PC-9 (cell line): ENCODE measurements around the gene PARD6B. TPM values are rescaled to one million over a fixed set of nuclear protein-coding genes. Genes with fewer than 3 reads are reported as not detected.
A peak's percentile ranks its signal among the peaks of the same experiment; 100 is the strongest.

Experiments
- BruUV-seq: library from RNA; stranded (reverse); fragments of 400-500 nt; replicated peaks from 2 replicates; lab custom pipeline; 2021; lab: Mats Ljungman, UMichigan
- CTCF ChIA-PET: fragments of 300-600 bp; sonication (Branson Sonifier 250); formaldehyde crosslinking; loops from one replicate; lab custom pipeline; 2022; ENCODE audit warnings: antibody characterized with exemption; lab: Charles Lee
- POLR2A ChIA-PET: fragments of 300-600 bp; sonication (Branson Sonifier 250); formaldehyde crosslinking; loops from one replicate; lab custom pipeline; 2022; ENCODE audit warnings: antibody characterized with exemption; ENCODE audit not compliant: unreplicated experiment; lab: Charles Lee
- DNase-seq, 2 experiments: peaks; one replicate each; pipeline versions ENCODE4 v3.0.0 to v3.0.0-alpha.2; 2015 to 2022; ENCODE audit warnings: mixed read lengths in 1 of 2
- H2AFZ ChIP-seq: fragments of 200-600 bp; sonication (generic); 2 replicates; pipeline ENCODE4 v1.8.1; 2017; ENCODE audit warnings: antibody characterized with exemption
- H3F3A ChIP-seq: fragments of 200-600 bp; sonication (generic); 2 replicates; pipeline ENCODE4 v1.8.1; 2017; ENCODE audit warnings: antibody characterized with exemption, mild to moderate bottlenecking, low read depth; ENCODE audit not compliant: insufficient read depth
- H3K27ac ChIP-seq: fragments of 200-600 bp; sonication (generic); 2 replicates; pipeline ENCODE4 v1.6.1; 2016; ENCODE audit warnings: mixed run types
- H3K27me3 ChIP-seq: fragments of 200-600 bp; sonication (generic); 2 replicates; pipeline ENCODE4 v1.6.1; 2016; ENCODE audit warnings: low read depth, mixed run types; ENCODE audit not compliant: insufficient read depth
- H3K36me3 ChIP-seq: fragments of 200-600 bp; sonication (generic); 2 replicates; pipeline ENCODE4 v1.6.1; 2016; ENCODE audit warnings: low read depth, mixed run types
- H3K4me1 ChIP-seq: fragments of 200-600 bp; sonication (generic); replicated peaks from 2 replicates; pipeline ENCODE4 v1.6.1; 2016; ENCODE audit warnings: mixed run types; ENCODE audit not compliant: insufficient read depth
- H3K4me2 ChIP-seq: fragments of 200-600 bp; sonication (generic); 2 replicates; pipeline ENCODE4 v1.6.1; 2017; ENCODE audit warnings: mixed run types
- H3K4me3 ChIP-seq: fragments of 200-600 bp; sonication (generic); 2 replicates; pipeline ENCODE4 v1.6.1; 2016; ENCODE audit warnings: mixed run types
- H3K79me2 ChIP-seq: fragments of 200-600 bp; sonication (generic); 2 replicates; pipeline ENCODE4 v1.6.1; 2017; ENCODE audit warnings: low read depth, mixed run types
- H3K9me2 ChIP-seq: fragments of 200-600 bp; sonication (generic); 2 replicates; pipeline ENCODE4 v1.8.1; 2017; ENCODE audit warnings: mild to moderate bottlenecking; ENCODE audit not compliant: insufficient read depth
- H3K9me3 ChIP-seq: fragments of 200-600 bp; sonication (generic); 2 replicates; pipeline ENCODE4 v1.8.1; 2016; ENCODE audit warnings: low read depth; ENCODE audit not compliant: insufficient read depth
- H4K20me1 ChIP-seq: fragments of 200-600 bp; sonication (generic); 2 replicates; pipeline ENCODE4 v1.8.1; 2017; ENCODE audit not compliant: insufficient read depth
- CTCF ChIP-seq: fragments of 200-600 bp; sonication (generic); conservative IDR thresholded peaks from 2 replicates; pipeline ENCODE4 v1.6.1; 2017; ENCODE audit warnings: mixed run types, antibody characterized with exemption, mild to moderate bottlenecking, moderate library complexity
- EZH2 ChIP-seq: fragments of 200-600 bp; sonication (generic); IDR thresholded peaks from 2 replicates; pipeline ENCODE4 v1.8.0; 2017; ENCODE audit warnings: antibody characterized with exemption, low read depth
- intact Hi-C: fragments of 100-400 bp; cut with micrococcal nuclease; formaldehyde crosslinking; loops from one replicate; pipeline ENCODE4 v1.10.0; 2022; ENCODE audit not compliant: unreplicated experiment
- total RNA-seq: library from RNA; stranded (reverse); gene quantifications from 2 replicates; pipeline ENCODE4 v1.2.3, GENCODE V29; 2021

The PARD6B gene
- total RNA-seq, 1 experiment from 2014 or later: 52.2 TPM

GRCh38 chr20:50709636-50709973 is 21.8 kb upstream of the PARD6B start:
- no peak for DNase-seq
- ChIA-PET CTCF (interaction anchor here (0.6 to 0.7 kb wide), 4 partner anchors 9 to 110 kb away, joined by 3 to 8 read pairs (median 6); no protein-coding TSS in a partner anchor), POLR2A (interaction anchor here (0.7 kb wide), 1 partner anchor 20 kb away, joined by 3 read pairs; no protein-coding TSS in a partner anchor)
- Histone ChIP-seq H3K27ac (peak overlapping the region; percentile 92), H3K4me1 (peaks cover 70% of the 10 kb centered on the region), H3K4me3 (no peak overlapping the region), H3K79me2 (no peaks in the 10 kb centered on the region), H3F3A (peaks cover 40% of the 10 kb centered on the region), H4K20me1 (no peaks in the 10 kb centered on the region), H3K4me2 (peak overlapping the region; percentile 86; the same call in 1 of the 2 replicates), H3K9me2 (no peaks in the 10 kb centered on the region), H3K36me3 (no peaks in the 10 kb centered on the region), H3K27me3 (no peaks in the 10 kb centered on the region), H3K9me3 (no peaks in the 10 kb centered on the region), H2AFZ (no peak overlapping the region)
- no TSS peak for BruUV-seq
- TF ChIP-seq EZH2 (no peak), CTCF (no peak)
- intact Hi-C loops: no loop called here

GRCh38 chr20:50710492-50711063 is 20.8 kb upstream of the PARD6B start:
- DNase-seq: peak; percentile 66 to 95
- intact Hi-C loops: loop anchor here (1.0 to 10.0 kb wide), 4 partner anchors 15 to 54 kb away; no protein-coding TSS in a partner anchor
- POLR2A ChIA-PET: interaction anchor here (0.5 to 1.3 kb wide), 5 partner anchors 19 to 52 kb away, joined by 3 to 12 read pairs (median 5); partner anchors contain the start of gene PARD6B
- Histone ChIP-seq H3K9me2 (no peaks in the 10 kb centered on the region), H3K4me1 (peaks cover 73% of the 10 kb centered on the region), H3K36me3 (no peaks in the 10 kb centered on the region), H3K9me3 (no peaks in the 10 kb centered on the region), H3K4me3 (peak overlapping the region; percentile 40), H3F3A (peaks cover 50% of the 10 kb centered on the region), H2AFZ (peak overlapping the region; percentile 1; the same call in 1 of the 2 replicates), H3K27ac (peak overlapping the region; percentile 92), H3K27me3 (no peaks in the 10 kb centered on the region), H3K79me2 (no peaks in the 10 kb centered on the region), H4K20me1 (no peaks in the 10 kb centered on the region), H3K4me2 (peak overlapping the region; percentile 86)
- no TSS peak for BruUV-seq
- CTCF ChIA-PET: interaction anchor here (0.7 to 1.7 kb wide), 2 partner anchors 19 to 1014 kb away, joined by 3 to 6 read pairs; no protein-coding TSS in a partner anchor
- TF ChIP-seq EZH2 (no peak), CTCF (no peak)

GRCh38 chr20:50711113-50711825 is 20.1 kb upstream of the PARD6B start:
- Histone ChIP-seq H2AFZ (0 out of 2 replicates have a peak overlapping the region, but pooled peaks have one; percentile 1), H3K9me3 (no peaks in the 10 kb centered on the region), H3K4me3 (peak overlapping the region; percentile 40), H3K4me1 (peaks cover 79% of the 10 kb centered on the region), H3K9me2 (no peaks in the 10 kb centered on the region), H3F3A (peaks cover 57% of the 10 kb centered on the region), H3K27ac (peak overlapping the region; percentile 92), H3K36me3 (no peaks in the 10 kb centered on the region), H3K27me3 (no peaks in the 10 kb centered on the region), H4K20me1 (no peaks in the 10 kb centered on the region), H3K4me2 (peak overlapping the region; percentile 86), H3K79me2 (no peaks in the 10 kb centered on the region)
- intact Hi-C loops: loop anchor here (1.0 to 10.0 kb wide), 4 partner anchors 14 to 54 kb away; no protein-coding TSS in a partner anchor
- CTCF ChIA-PET: interaction anchor here (0.7 to 1.7 kb wide), 3 partner anchors 18 to 1014 kb away, joined by 3 to 6 read pairs (median 3); no protein-coding TSS in a partner anchor
- no TSS peak for BruUV-seq
- TF ChIP-seq CTCF (no peak), EZH2 (no peak)
- peak; percentile 60 to 97 for DNase-seq
- POLR2A ChIA-PET: interaction anchor here (0.5 to 1.3 kb wide), 6 partner anchors 18 to 53 kb away, joined by 3 to 12 read pairs (median 5); partner anchors contain the start of gene PARD6B
